ENCODE results near the gene BTG4. TPM values are rescaled to one million over a fixed set of nuclear protein-coding genes. Genes with fewer than 3 reads are reported as not detected.

The BTG4 gene
- total RNA-seq, 4 donors from 2014 or later, result not detected

DNA sequence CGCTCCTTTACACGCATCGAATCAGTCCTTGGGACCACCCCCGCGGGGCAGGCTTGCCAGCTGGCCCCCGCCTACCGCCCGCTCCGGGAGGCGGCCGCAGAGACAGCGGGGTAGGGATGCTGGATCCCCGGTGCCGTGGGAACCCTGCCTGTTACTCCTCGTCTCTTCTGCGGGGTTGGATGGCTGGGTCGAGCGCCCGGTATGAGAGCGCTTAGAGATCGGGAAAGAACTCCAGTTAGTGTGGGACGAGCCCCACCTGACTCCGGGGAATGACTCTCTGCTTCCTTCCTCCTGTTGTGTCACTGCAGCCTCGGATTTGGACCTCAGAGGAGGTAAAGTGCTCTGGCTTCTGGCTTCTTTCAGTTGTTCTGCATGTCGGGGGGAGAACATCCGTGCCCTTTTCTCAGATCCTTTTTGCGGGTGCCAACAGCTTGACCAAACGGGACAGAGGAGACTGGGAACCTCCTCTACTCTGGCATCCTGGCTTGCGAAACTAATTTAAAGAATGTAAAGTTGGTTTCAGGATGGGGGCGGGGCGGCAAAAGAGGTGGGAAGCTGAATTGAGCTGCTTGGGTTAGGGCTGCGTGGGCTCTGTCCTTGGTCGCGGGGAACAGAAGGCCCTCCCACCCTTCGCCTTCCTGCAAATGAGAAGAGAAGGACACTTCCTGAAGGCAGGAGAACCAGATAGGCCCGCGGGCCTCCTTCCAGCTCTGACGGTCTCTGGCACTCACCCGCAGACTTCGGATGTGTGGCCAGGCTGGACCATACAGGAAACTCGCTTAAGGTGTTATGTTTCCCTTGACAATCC is 29.3 kb upstream of the BTG4 start:
- DNase-seq, result peak; percentile 57 to 61
- 10% methylated on average over 27 to 41 of the region's 41 CpGs for WGBS, 2 donors
- intact Hi-C loops (cut with DNase I), result no loop called here

DNA sequence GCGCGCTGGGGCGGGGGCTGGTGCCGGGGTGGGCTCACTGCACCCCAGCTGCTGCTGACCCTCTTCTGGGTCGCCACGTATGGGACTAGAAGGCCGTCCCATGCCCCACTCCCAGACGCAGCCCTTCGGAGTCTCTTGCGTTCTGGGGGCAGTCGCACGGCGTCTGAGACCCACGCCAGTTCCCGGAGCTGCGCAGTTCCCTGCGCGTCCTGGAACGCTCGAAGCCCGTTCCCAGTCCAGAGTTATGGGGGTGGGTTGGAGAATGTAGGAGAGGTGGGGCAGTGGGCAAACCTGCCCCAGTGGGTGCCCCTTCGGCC is 28.7 kb upstream of the BTG4 start:
- 0 to 3% methylated on average over 10 to 12 of the region's 22 CpGs for WGBS, 2 donors
- H3K4me3 ChIP-seq (replicated peaks in 1 of 3), result peak overlapping the region; percentile 25 to 74 (median 39)
- no peak for DNase-seq
- H3K27me3 ChIP-seq, result no peaks in the 10 kb centered on the region
- peak overlapping the region; percentile 37 to 89 (median 85) for H3K27ac ChIP-seq
- no peaks in the 10 kb centered on the region for H3K9me3 ChIP-seq
- TF ChIP-seq, protein P1, sequence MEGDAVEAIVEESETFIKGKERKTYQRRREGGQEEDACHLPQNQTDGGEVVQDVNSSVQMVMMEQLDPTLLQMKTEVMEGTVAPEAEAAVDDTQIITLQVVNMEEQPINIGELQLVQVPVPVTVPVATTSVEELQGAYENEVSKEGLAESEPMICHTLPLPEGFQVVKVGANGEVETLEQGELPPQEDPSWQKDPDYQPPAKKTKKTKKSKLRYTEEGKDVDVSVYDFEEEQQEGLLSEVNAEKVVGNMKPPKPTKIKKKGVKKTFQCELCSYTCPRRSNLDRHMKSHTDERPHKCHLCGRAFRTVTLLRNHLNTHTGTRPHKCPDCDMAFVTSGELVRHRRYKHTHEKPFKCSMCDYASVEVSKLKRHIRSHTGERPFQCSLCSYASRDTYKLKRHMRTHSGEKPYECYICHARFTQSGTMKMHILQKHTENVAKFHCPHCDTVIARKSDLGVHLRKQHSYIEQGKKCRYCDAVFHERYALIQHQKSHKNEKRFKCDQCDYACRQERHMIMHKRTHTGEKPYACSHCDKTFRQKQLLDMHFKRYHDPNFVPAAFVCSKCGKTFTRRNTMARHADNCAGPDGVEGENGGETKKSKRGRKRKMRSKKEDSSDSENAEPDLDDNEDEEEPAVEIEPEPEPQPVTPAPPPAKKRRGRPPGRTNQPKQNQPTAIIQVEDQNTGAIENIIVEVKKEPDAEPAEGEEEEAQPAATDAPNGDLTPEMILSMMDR (IDR thresholded peaks at IDR 0.05), result no peak
- TF ChIP-seq POLR2A (IDR thresholded peaks at IDR 0.05), result no peak
- H3K36me3 ChIP-seq, result no peaks in the 10 kb centered on the region
- intact Hi-C loops (cut with DNase I), result no loop called here
- peaks cover 8 to 20% of the 10 kb centered on the region in 2 donors for H3K4me1 ChIP-seq

More for the DNA sequence above, 29.3 kb upstream of the BTG4 start:
- peak overlapping the region; percentile 37 to 89 (median 85) for H3K27ac ChIP-seq
- H3K9me3 ChIP-seq, result no peaks in the 10 kb centered on the region
- peaks cover 0 to 2% of the 10 kb centered on the region in 2 donors for H3K36me3 ChIP-seq
- peaks cover 8 to 20% of the 10 kb centered on the region in 2 donors for H3K4me1 ChIP-seq
- H3K27me3 ChIP-seq, result no peaks in the 10 kb centered on the region
- H3K4me3 ChIP-seq (replicated peaks in 1 of 3), result peak overlapping the region; percentile 25 to 74 (median 39)
- TF ChIP-seq, protein P1 (IDR thresholded peaks at IDR 0.05), result no peak
- no peak for TF ChIP-seq POLR2A (IDR thresholded peaks at IDR 0.05)

DNA sequence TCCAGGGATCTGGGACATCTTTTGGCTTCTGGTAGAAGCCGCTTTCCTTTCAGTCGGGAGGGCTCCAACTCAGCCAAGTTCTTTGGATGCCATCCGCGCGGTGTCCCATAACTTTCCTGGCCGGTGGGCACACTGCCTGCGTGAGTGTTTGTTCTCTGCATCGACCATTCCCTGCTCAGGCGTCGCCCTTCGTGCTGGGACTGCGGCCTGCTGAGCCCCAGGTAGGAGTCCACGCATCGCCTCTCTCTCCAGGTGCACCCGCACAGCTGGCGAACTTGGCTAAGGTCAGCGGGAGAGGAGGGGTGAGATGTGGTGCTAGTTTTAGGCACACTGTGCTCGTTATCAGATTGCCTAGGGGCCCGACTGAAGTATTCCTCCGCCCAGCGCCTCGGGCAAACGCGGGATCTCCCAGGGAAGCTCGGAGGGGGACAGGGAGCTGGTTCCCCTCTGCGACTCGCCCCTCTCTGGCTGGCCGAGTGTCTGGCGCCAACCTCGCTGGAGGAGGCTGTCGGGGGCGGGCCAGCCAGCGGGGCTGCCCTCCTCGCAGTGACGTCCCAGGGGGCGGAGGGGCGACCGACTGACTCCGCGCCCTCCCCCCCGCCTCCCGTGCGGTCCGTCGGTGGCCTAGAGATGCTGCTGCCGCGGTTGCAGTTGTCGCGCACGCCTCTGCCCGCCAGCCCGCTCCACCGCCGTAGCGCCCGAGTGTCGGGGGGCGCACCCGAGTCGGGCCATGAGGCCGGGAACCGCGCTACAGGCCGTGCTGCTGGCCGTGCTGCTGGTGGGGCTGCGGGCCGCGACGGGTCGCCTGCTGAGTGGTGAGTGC is 28.1 kb upstream of the BTG4 start, which contains the start of gene LAYN:
TSS of gene LAYN (plus strand) at position 607 of the 823 bp plus-strand sequence. CDS start at position 731, 124 bp downstream.
- Histone ChIP-seq H3K4me1 (peaks cover 8 to 20% of the 10 kb centered on the region in 2 donors), H3K27ac (peak within 1 kb of the TSS; percentile 37 to 89 (median 85)), H3K36me3 (no peaks in the 10 kb centered on the region), H3K27me3 (no peaks in the 10 kb centered on the region), H3K4me3 (replicated peaks in 1 of 3) (peak within 1 kb of the TSS; percentile 25 to 74 (median 39)), H3K9me3 (no peaks in the 10 kb centered on the region)
- TF ChIP-seq POLR2A (IDR thresholded peaks at IDR 0.05), result peak; percentile 10 to 84
- TF ChIP-seq, protein P1 (IDR thresholded peaks at IDR 0.05), result no peak
- intact Hi-C loops (cut with DNase I), result no loop called here
- 4 to 23% methylated on average over 7 to 14 of the region's 70 CpGs for WGBS, 2 donors
- peak; percentile 68 to 82 for DNase-seq

DNA sequence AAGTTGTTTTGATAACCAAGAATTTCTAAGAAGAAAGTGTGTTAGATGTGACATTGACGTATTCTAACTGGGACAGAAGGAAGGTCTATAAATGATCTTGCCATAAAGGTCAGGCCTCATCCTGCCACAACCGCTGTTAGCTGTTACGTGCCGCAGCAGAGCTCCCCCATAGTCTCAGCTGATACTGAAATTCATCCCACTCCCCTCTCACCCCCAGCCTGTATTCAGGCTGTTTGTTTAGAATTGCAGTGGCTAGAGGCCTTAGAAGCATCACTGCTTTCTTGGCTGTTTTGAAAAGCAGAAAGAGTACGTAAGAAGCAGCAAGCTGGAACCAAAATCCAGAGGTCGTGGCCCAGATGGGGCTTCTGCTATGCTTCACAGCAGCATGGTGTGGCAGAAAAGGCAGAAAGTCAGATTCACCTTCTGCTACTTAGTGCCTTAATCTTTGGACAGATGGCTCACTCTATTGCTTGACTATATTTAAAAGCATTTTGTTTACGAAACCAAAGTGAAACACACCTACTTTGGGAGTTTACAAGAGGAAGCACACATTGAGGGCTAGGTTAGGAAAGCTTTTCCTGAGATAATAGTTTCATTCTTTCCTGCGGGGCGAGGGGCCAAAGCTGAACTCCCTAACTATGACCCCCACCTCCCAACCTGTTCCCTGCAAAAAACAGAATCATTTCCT is 27.4 kb upstream of the BTG4 start:
- peak overlapping the region in 1 of 3 donors; percentile 74 for H3K4me3 ChIP-seq (replicated peaks in 1 of 3)
- intact Hi-C loops (cut with DNase I), result no loop called here
- DNase-seq, result peak; percentile 26 to 46
- no peaks in the 10 kb centered on the region for H3K36me3 ChIP-seq
- WGBS, 2 donors, result 65 to 66% methylated on average over 9 of the region's 9 CpGs
- no peak for TF ChIP-seq POLR2A (IDR thresholded peaks at IDR 0.05)
- TF ChIP-seq, protein P1 (IDR thresholded peaks at IDR 0.05), result no peak
- H3K27me3 ChIP-seq, result no peaks in the 10 kb centered on the region
- no peaks in the 10 kb centered on the region for H3K9me3 ChIP-seq
- H3K27ac ChIP-seq, result peak overlapping the region; percentile 10 to 89 (median 85)
- H3K4me1 ChIP-seq, result peaks cover 8 to 20% of the 10 kb centered on the region in 2 donors

Data from thyroid gland (tissue), 4 donors.